WTC11 (cell line): ENCODE results near the gene FHIP2A.

ENCODE experiments used
- AFF4 ChIP-seq: sonication (generic); formaldehyde crosslinking; IDR thresholded peaks from 2 replicates; pipeline ENCODE4 v1.8.1; 2023; ENCODE audit warnings: mild to moderate bottlenecking, missing genetic modification reagents, borderline replicate concordance
- ATF3 ChIP-seq: sonication (generic); formaldehyde crosslinking; conservative IDR thresholded peaks from 2 replicates; pipeline ENCODE4 v1.8.1; 2022; ENCODE audit warnings: mild to moderate bottlenecking, missing genetic modification reagents
- ATF6 ChIP-seq: sonication (generic); formaldehyde crosslinking; IDR thresholded peaks from 2 replicates; pipeline ENCODE4 v1.8.1; 2023; ENCODE audit warnings: mild to moderate bottlenecking, missing genetic modification reagents
- CTCF ChIP-seq: fragments of 200-600 bp; IDR thresholded peaks from 2 replicates; pipeline ENCODE4 v1.8.0; 2022; ENCODE audit warnings: antibody characterized with exemption
- E2F5 ChIP-seq: sonication (generic); formaldehyde crosslinking; IDR thresholded peaks from 2 replicates; pipeline ENCODE4 v1.8.1; 2022; ENCODE audit warnings: mild to moderate bottlenecking, moderate library complexity, missing genetic modification reagents
- ETV6 ChIP-seq: sonication (generic); formaldehyde crosslinking; IDR thresholded peaks from 2 replicates; pipeline ENCODE4 v1.8.1; 2022; ENCODE audit warnings: mild to moderate bottlenecking, missing genetic modification reagents
- FOXP4 ChIP-seq: sonication (generic); formaldehyde crosslinking; IDR thresholded peaks from 2 replicates; pipeline ENCODE4 v1.8.0; 2022; ENCODE audit warnings: mild to moderate bottlenecking, missing genetic modification reagents
- JUN ChIP-seq: sonication (generic); formaldehyde crosslinking; IDR thresholded peaks from 2 replicates; pipeline ENCODE4 v1.8.0; 2023; ENCODE audit warnings: mild to moderate bottlenecking, missing genetic modification reagents
- MAX ChIP-seq: sonication (generic); formaldehyde crosslinking; IDR thresholded peaks from 2 replicates; pipeline ENCODE4 v1.8.0; 2022; ENCODE audit warnings: mild to moderate bottlenecking, missing genetic modification reagents

GRCh38 chr10:114821915-114822443, 399 bp downstream of the FHIP2A start:
- 0 out of 2 replicates have a peak, but pooled peaks have one; percentile 15 for TF ChIP-seq CTCF
- TF ChIP-seq JUN (CRISPR knock-in tag): no peak
- TF ChIP-seq FOXP4 (CRISPR knock-in tag): no peak
- no peak for TF ChIP-seq ETV6 (CRISPR knock-in tag)
- TF ChIP-seq AFF4 (CRISPR knock-in tag): no peak
- no peak for TF ChIP-seq E2F5 (CRISPR knock-in tag)
- TF ChIP-seq ATF6 (CRISPR knock-in tag): no peak
- TF ChIP-seq MAX: no peak
- no peak for TF ChIP-seq ATF3 (CRISPR knock-in tag)
